C4-2B (cell line): ENCODE measurements around the gene LYST.

ENCODE experiments used
- CTCF ChIP-seq: fragments of 450-650 bp; conservative IDR thresholded peaks from 2 replicates; pipeline ENCODE4 v1.5.1; 2017; ENCODE audit warnings: mild to moderate bottlenecking
- ZFX ChIP-seq: fragments of 450-650 bp; IDR thresholded peaks from 2 replicates; pipeline ENCODE4 v1.6.1; 2017

- TF ChIP-seq CTCF = no peak
- TF ChIP-seq ZFX = no peak
Measured at GRCh38 chr1:235721982-235722381, 144.7 kb downstream of the LYST start.
